SW480 (cell line): Measurements from ENCODE around the gene ATXN7.

Experiments
- DNase-seq: peaks from one replicate; pipeline ENCODE4 v3.0.0-alpha.2; 2016; ENCODE audit warnings: low spot score

ATXN7 gene, protein sequence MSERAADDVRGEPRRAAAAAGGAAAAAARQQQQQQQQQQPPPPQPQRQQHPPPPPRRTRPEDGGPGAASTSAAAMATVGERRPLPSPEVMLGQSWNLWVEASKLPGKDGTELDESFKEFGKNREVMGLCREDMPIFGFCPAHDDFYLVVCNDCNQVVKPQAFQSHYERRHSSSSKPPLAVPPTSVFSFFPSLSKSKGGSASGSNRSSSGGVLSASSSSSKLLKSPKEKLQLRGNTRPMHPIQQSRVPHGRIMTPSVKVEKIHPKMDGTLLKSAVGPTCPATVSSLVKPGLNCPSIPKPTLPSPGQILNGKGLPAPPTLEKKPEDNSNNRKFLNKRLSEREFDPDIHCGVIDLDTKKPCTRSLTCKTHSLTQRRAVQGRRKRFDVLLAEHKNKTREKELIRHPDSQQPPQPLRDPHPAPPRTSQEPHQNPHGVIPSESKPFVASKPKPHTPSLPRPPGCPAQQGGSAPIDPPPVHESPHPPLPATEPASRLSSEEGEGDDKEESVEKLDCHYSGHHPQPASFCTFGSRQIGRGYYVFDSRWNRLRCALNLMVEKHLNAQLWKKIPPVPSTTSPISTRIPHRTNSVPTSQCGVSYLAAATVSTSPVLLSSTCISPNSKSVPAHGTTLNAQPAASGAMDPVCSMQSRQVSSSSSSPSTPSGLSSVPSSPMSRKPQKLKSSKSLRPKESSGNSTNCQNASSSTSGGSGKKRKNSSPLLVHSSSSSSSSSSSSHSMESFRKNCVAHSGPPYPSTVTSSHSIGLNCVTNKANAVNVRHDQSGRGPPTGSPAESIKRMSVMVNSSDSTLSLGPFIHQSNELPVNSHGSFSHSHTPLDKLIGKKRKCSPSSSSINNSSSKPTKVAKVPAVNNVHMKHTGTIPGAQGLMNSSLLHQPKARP

DNA sequence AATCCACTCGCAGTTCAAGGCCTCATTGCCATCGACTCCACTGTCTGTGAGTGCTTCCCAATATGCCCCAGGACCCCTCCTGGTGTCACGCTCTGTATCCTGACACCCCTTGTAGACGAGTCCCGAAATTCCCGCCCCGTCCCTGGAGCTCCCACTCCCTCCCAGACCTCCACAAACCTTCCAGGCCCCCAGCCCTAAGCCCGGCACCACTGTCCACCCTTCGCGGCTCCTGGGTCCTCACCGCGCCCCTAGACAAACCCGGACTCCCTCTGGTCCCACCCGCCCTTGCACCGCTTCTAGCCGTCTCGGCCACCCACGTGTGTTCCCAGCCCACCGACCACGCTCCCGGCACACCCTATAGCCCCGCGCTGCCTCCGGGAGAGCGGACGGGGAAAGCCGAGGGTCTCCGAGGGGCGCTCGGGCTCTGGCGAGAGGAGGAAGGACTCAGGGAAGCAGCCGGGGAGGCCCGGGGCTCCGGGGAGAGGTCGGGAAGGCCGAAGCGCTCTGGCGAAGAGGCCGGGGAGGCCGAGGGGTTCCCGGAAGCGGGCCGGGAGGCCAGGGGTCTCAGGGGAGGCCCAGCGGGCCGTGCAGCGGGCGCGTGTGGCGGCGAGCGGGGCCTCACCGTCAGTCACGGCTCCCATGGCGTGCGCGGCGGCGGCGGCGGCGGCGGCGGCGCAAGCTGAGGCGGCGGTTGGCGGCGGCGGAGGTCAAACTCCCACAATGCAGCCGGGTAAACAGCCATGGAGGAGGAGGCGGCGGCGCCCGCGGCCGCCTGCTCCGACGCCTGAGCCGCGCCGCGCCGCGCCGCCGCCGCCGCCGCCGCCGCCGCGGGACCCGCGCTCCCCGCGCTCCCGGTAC lies at the start of gene ATXN7, which contains the start of gene THOC7:
Gene ATXN7 (plus strand): TSS at position 718 of the 858 bp plus-strand sequence. CDS start 48,732 bp downstream, outside the sequence.
Gene THOC7 (minus strand): TSS at position 656 of the 858 bp plus-strand sequence. CDS start 15 bp downstream, at position 641.
- peak; percentile 57 for DNase-seq

DNA sequence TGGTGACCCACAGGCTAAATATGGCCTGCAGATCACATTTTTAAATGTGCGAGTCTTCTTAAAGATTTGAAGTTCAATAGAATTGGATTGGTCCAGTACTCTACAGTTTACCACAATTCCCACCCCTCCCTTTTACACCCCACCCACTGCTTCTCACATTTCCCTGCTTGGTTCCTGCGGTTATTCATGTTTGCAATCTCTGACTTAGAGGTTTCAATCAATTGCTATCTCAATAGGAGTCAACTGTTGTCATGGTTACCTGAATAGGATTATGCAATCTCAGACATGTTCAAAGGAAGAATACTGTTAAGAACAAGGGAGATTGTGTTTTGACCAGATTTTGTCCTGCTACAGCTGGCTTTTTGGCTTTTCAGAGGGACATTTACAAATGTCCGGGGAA lies 49.4 kb upstream of the ATXN7 start:
- no peak for DNase-seq

DNA sequence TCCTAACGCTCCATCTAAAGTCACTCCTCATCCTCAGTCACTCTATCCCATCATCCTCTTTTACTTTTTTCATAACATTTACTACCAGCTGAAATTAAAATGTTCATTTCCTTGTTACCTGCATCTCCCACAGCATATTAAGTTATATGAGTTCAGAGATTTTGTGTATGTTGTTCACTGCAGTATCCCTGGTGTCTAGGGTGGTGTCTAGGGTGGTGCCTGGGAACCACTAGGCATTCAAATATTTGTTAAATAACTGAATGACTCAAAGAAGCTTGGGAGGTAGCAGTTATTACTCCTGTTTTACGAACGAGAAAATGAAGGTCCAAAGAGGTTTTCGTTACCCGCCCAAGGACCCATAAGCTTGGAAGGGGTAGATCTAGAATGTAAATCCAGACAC lies 46.4 kb upstream of the ATXN7 start:
- DNase-seq = no peak

GRCh38 chr3:63818282-63819150 lies 45.2 kb upstream of the ATXN7 start:
- DNase-seq = peak; percentile 31

- no peak for DNase-seq
These were observed 44.6 kb upstream of the ATXN7 start, which contains the start of gene C3orf49 for GRCh38 chr3:63819151-63819398. Gene C3orf49, plus strand, starts transcription at chr3:63819299. Its CDS starts 173 bp downstream, at chr3:63819472.

- peak; percentile 20 for DNase-seq
These were observed 39.4 kb upstream of the ATXN7 start for GRCh38 chr3:63824309-63824708.

GRCh38 chr3:63830526-63830925 lies 33.1 kb upstream of the ATXN7 start:
- no peak for DNase-seq

- no peak for DNase-seq
These were observed 31.3 kb upstream of the ATXN7 start for GRCh38 chr3:63832395-63832794.

DNA sequence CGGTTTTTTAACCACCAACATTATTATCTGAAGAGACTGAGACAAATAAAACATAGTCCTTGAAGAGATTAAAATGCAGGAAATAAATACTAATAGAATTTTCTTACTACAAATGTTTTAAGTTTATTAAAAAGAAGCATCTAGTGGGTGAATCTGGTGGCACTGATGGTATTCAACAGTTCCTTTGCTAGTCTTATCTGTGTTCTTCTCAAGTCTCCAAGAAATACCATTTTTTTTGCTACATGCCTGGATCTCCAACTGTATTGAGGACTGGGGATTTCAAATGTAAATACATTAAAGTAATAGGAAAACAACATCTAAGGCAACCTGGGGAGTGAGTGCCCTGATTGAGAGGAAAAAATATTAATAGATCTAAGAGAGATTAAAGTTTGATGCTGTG lies 22.0 kb upstream of the ATXN7 start:
- DNase-seq = no peak

DNA sequence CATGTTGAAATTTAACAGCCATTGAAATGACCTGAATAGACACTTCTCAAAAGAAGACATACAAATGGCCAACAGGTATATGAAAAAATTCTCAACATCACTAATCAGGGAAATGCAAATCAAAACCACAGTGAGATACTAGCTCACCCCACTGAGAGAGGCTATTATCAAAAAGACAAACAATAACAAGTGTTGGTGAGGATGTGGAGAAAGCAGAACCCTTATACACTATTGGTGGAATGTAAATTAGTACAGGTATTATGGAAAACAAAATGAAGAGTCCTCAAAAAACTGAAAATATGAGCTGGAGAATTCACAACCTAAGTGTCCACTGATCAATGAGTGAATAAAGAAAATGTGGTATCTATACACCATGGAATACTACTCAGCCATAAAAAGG lies 21.5 kb upstream of the ATXN7 start:
- no peak for DNase-seq

GRCh38 chr3:63845215-63845614 lies 18.5 kb upstream of the ATXN7 start:
- no peak for DNase-seq

- DNase-seq = no peak
These were observed 15.8 kb upstream of the ATXN7 start for GRCh38 chr3:63847718-63848450.

DNA sequence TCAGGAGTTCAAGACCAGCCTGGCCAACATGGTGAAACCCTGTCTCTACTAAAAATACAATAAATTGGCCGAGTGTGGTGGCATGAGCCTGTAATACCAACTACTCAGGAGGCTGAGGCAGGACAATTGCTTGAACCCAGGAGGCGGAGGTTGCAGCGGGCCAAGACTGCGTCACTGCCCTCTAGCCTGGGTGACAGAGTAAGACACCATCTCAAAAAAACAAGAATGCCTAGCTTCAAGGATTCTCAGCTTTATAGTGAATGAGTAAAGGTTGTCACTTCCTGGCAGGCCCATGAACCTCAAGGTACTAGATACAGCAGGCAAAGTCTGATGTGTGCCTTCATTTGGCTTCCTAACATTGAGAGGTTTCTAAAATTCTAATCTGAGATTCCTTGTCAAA lies 14.5 kb upstream of the ATXN7 start:
- DNase-seq = no peak

DNA sequence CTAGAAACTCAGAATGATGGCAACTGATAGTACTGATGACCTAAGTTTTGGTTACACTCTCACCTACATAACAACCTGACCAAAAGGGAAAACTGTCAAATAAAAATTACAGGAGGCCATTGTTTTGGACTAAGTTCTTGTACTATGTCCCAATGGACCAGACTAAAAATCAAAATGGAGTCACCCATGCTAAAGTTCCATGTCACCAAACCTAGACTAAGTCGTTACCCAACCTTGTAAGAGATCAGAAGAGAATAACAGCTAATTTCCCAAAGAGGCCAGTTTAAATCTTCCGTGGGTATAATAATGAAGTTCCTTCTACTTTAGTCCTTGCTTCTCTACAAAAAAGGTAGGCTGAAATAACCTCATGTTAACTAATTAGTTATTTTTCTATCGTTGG lies 12.4 kb upstream of the ATXN7 start:
- DNase-seq = no peak

DNA sequence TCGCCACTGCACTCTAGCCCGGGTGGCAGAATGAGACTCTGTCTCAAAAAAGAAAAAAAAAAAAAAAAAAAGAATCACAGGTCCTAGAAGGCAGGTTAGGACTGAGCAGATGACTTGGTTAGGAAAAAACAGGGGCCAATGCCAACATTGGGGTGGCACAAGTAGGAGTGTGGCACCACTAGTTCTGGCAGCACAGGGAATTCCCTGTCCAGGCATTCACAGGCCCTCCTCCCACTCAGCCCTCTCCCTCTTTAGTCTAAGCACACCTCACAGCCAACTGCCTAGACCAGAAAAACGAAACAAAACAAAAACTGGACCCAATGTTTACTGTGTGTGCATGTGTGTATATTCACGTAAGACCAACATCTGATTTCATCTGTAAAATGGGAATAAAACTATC lies 10.6 kb upstream of the ATXN7 start:
- DNase-seq = no peak

DNA sequence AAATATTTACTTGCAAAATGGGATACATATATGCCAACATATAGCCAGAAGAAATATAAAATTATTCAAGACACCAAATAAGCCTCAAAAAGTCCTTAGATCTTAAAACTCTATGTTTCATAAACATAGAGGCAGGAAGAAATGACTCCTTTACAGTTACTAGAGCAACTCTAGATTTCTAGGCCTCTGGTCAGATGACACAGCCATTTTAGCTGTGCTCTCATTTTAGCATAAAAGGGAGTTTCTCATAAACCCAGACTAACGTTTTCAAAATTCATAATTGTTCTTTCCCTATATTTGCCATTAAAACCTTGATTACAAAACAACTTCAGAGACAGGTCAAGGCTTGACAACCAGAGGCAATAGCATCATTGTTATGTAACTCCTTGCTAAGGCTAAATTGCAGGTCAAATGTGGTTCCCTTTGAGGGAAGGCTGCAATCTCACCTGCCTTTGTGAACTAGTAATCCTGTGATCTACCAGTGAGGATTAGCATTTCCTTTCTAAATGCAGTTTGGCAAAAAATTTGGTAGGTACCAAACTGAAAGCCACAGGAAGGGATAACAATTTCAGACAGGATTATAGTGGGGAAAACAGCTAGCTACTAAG lies 8.2 kb upstream of the ATXN7 start:
- DNase-seq = no peak

- DNase-seq = no peak
These were observed 6.4 kb upstream of the ATXN7 start for GRCh38 chr3:63857311-63857710.

- no peak for DNase-seq
These were observed 2.9 kb upstream of the ATXN7 start for GRCh38 chr3:63860776-63861175.

DNA sequence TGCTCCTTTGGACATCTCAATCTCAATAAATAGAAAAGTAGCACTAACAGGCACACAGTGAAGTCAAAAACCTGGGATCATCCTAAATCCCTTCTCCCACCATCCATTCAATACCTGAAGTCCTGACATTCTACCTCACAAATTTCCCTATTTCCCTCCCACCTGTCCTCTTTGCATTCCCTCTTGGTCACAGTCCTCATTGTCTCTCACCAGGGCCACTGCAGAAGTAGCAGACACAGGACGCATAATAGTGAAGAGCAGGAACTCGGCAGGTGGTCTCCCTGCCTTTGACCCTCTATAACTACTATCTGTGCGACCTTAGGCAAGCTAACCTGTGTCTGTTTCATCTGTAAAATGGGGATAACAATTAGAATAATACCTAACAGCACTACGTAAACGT lies 2.4 kb upstream of the ATXN7 start:
- no peak for DNase-seq

GRCh38 chr3:63862804-63863149 lies 890 bp upstream of the ATXN7 start:
- peak; percentile 39 for DNase-seq
